K562 (cell line): ENCODE data around the gene PDE9A.

Experiments
- CTCF ChIP-seq, 3 experiments: IDR thresholded peaks in 2 of 3; conservative IDR thresholded peaks in 1 of 3; 2 replicates each; pipeline ENCODE4 v1.5.1; 2011 to 2012; ENCODE audit warnings: low read length in 3 of 3, mild to moderate bottlenecking in 3 of 3, control low read depth in 2 of 3, improper control_type of control experiment in 1 of 3, inconsistent platforms in 1 of 3, low read depth in 1 of 3, mixed read lengths in 1 of 3, moderate library complexity in 1 of 3; ENCODE audit not compliant: insufficient read depth in 2 of 3
- EP300 ChIP-seq: IDR thresholded peaks from 2 replicates; pipeline ENCODE4 v1.6.1; 2012; ENCODE audit warnings: low read length, improper control_type of control experiment
- ERF ChIP-seq: fragments of 450-650 bp; formaldehyde crosslinking; IDR thresholded peaks from 2 replicates; pipeline ENCODE4 v1.4.0; 2020; ENCODE audit warnings: mild to moderate bottlenecking, mixed read lengths
- NCOA2 ChIP-seq, 2 experiments: fragments of 450-650 bp; IDR thresholded peaks; 2 replicates each; pipeline ENCODE4 v1.6.1; 2018; ENCODE audit warnings: mild to moderate bottlenecking in 2 of 2, moderate library complexity in 1 of 2; ENCODE audit not compliant: partially characterized antibody in 2 of 2
- PHF21A ChIP-seq: fragments of 450-650 bp; IDR thresholded peaks from 2 replicates; pipeline ENCODE4 v1.6.1; 2017; ENCODE audit warnings: low read depth, borderline replicate concordance
- RAD51 ChIP-seq: fragments of 450-650 bp; IDR thresholded peaks from 2 replicates; pipeline ENCODE4 v1.7.1; 2016; ENCODE audit warnings: low read depth, mild to moderate bottlenecking, borderline replicate concordance
- SMC3 ChIP-seq: conservative IDR thresholded peaks from 2 replicates; pipeline ENCODE4 v1.6.1; 2011; ENCODE audit warnings: low read depth, low read length, improper control_type of control experiment; ENCODE audit not compliant: insufficient read depth
- TCF7 ChIP-seq: sonication (generic); IDR thresholded peaks from 2 replicates; pipeline ENCODE4 v1.6.1; 2016; ENCODE audit warnings: antibody characterized with exemption, borderline replicate concordance
- YY1 ChIP-seq, 3 experiments: IDR thresholded peaks; 2 replicates each; pipeline ENCODE4 v1.6.1; 2011; ENCODE audit warnings: low read length in 2 of 3, mild to moderate bottlenecking in 2 of 3, moderate library complexity in 2 of 3, borderline replicate concordance in 1 of 3, control low read depth in 1 of 3, low read depth in 1 of 3; ENCODE audit not compliant: insufficient read depth in 3 of 3, insufficient replicate concordance in 2 of 3, control insufficient read depth in 1 of 3, insufficient read length in 1 of 3; ENCODE audit errors: extremely low read depth in 1 of 3
- ZNF444 ChIP-seq: fragments of 250-450 bp; sonication (Bioruptor Pico); IDR thresholded peaks from 2 replicates; pipeline ENCODE4 v1.4.0; 2020; ENCODE audit warnings: mild to moderate bottlenecking, moderate library complexity

DNA sequence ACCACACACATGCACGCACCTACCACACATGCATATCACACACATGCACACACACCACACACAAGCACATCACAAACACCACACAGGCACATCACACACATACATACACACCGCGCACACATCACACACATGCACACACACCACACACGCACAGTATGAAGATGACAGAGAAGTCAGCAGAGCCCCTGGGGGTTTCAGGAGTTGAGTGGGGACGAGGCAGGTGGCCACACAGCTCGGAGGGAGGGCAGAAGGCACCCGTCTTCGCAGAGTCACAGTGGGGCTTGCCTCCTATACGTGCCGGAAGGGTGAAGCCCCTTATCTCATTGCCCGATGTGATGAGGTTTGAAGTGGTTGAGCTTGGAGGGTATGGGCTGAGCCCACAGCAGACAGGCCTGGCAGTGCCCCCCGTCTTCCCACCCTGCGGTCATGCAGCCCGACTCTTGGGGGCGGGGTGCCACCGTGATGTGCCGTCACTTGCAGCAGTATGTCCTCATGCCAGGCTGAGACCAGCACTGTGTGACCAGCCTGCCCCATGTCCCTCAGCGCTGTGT is 9.9 kb downstream of the PDE9A start:
- TF ChIP-seq TCF7 (no peak), SMC3 (no peak), ERF (CRISPR knock-in tag) (no peak), PHF21A (no peak), YY1 (IDR thresholded peaks at IDR 0.05; ENCODE audit: borderline replicate concordance in 1 of 3, control insufficient read depth in 1 of 3, extremely low read depth in 1 of 3, insufficient read depth in 3 of 3, insufficient read length in 1 of 3, insufficient replicate concordance in 2 of 3, low read depth in 1 of 3, low read length in 2 of 3) (no peak), ZNF444 (no peak), CTCF (IDR thresholded peaks at IDR 0.05 in 2 of 3, conservative IDR thresholded peaks at IDR 0.05 in 1 of 3; ENCODE audit: insufficient read depth in 2 of 3, low read depth in 1 of 3, low read length in 3 of 3) (no peak), EP300 (no peak), RAD51 (no peak), NCOA2 (IDR thresholded peaks at IDR 0.05; ENCODE audit: partially characterized antibody in 2 of 2) (no peak)
